ENCODE measurements around the gene ADAMTS9. TPM values are rescaled to one million over a fixed set of nuclear protein-coding genes. Genes with fewer than 3 reads are reported as not detected.

The ADAMTS9 gene
- total and polyA plus RNA-seq, 2 experiments from 2014 or later, result 0.31 to 0.81 TPM

- no peak overlapping the region for H3K4me3 Mint-ChIP-seq
- no peak overlapping the region for H3K27ac Mint-ChIP-seq
These were observed 86.0 kb downstream of the ADAMTS9 start for GRCh38 chr3:64601824-64602223.

More at GRCh38 chr3:64601824-64602223, 86.0 kb downstream of the ADAMTS9 start:
- no peak for TF ChIP-seq CTCF (conservative IDR thresholded peaks at IDR 0.05; ENCODE audit: low read depth in 2 of 2)
- no peak for TF ChIP-seq EZH2phosphoT487 (IDR thresholded peaks at IDR 0.05; ENCODE audit: unreplicated experiment)
- no peak for TF ChIP-seq CREB1 (CRISPR knock-in tag; IDR thresholded peaks at IDR 0.05; ENCODE audit: low read depth)
- TF ChIP-seq JUNB (IDR thresholded peaks at IDR 0.05; ENCODE audit: unreplicated experiment), result no peak
- TF ChIP-seq ZNF462 (CRISPR knock-in tag; IDR thresholded peaks at IDR 0.05), result no peak
- TF ChIP-seq ETS1 (IDR thresholded peaks at IDR 0.05), result no peak
- no peak for TF ChIP-seq EZH2 (IDR thresholded peaks at IDR 0.05; ENCODE audit: low read depth, unreplicated experiment)
- no peak for TF ChIP-seq STAT1 (IDR thresholded peaks at IDR 0.05; ENCODE audit: unreplicated experiment)
- no peak for TF ChIP-seq ZNF114 (CRISPR knock-in tag; IDR thresholded peaks at IDR 0.05)
- no peak for TF ChIP-seq REST (IDR thresholded peaks at IDR 0.05; ENCODE audit: unreplicated experiment)
- TF ChIP-seq ZNF331 (CRISPR knock-in tag; IDR thresholded peaks at IDR 0.05; ENCODE audit: low read depth), result no peak
- 0 out of 2 replicates have a peak, but pooled peaks cover 6% of the 10 kb centered on the region for H3K9me2 ChIP-seq (ENCODE audit: insufficient read depth)
- no peaks in the 10 kb centered on the region for H3K36me3 Mint-ChIP-seq (ENCODE audit: low read depth)
- H3F3A ChIP-seq (replicated peaks; ENCODE audit: low read depth), result no peaks in the 10 kb centered on the region
- no peak for ATAC-seq
- no peaks in the 10 kb centered on the region for H3K79me2 ChIP-seq (replicated peaks; ENCODE audit: insufficient read depth)
- no peaks in the 10 kb centered on the region for H3K4me1 ChIP-seq (ENCODE audit: insufficient read depth)
- no peaks in the 10 kb centered on the region for H3K36me3 ChIP-seq (ENCODE audit: insufficient read depth)
- H4K20me1 ChIP-seq (replicated peaks; ENCODE audit: insufficient read depth), result no peaks in the 10 kb centered on the region
- no peak overlapping the region for H3K27ac ChIP-seq (ENCODE audit: low read depth)
- no peak overlapping the region for H3K4me2 ChIP-seq
- no peaks in the 10 kb centered on the region for H3K27me3 ChIP-seq (ENCODE audit: insufficient read depth)
- H2AFZ ChIP-seq, result no peak overlapping the region
- no peaks in the 10 kb centered on the region for H3K27me3 Mint-ChIP-seq (ENCODE audit: insufficient read depth, low read depth, poor library complexity)
- H3K4me1 Mint-ChIP-seq, result no peaks in the 10 kb centered on the region
- H3K9me3 Mint-ChIP-seq, result no peaks in the 10 kb centered on the region
- H3K4me3 ChIP-seq, result no peak overlapping the region
- DNase-seq (ENCODE audit: low spot score), result no peak
